Natural killer cell treated with Interleukin-12 subunit alpha and Interleukin-12 subunit beta and Interleukin-15 and Interleukin-18, amount 100 ng/mL, for 72 hours (primary cell): ENCODE measurements around the gene SBSN. TPM values are rescaled to one million over a fixed set of nuclear protein-coding genes. Genes with fewer than 3 reads are reported as not detected.
A peak's percentile ranks its signal among the peaks of the same experiment; 100 is the strongest.

Source experiments
- ATAC-seq, 2 donors: fragments of 150-1000 bp; cut with Tn5 transposase in 1 of 2; sonication (Bioruptor Pico), chemical (Tn5 transposase) in 1 of 2; 2 replicates each; pipeline ENCODE4 v1.10.0; 2021
- DNase-seq: peaks from one replicate; pipeline ENCODE4 v3.0.0; 2022; ENCODE audit warnings: low spot score
- H3K27ac Mint-ChIP-seq, 2 donors: 1 replicate in 1 of 2; 2 replicates in 1 of 2; pipeline ENCODE4 v1.8.0; 2022; ENCODE audit warnings: mixed read lengths in 2 of 2, mild to moderate bottlenecking in 1 of 2, moderate library complexity in 1 of 2
- H3K27me3 Mint-ChIP-seq, 2 donors: 1 replicate in 1 of 2; 2 replicates in 1 of 2; pipeline ENCODE4 v1.8.0; 2022; ENCODE audit warnings: mixed read lengths in 2 of 2
- H3K36me3 Mint-ChIP-seq: one replicate; pipeline ENCODE4 v1.8.0; 2022; ENCODE audit warnings: mixed read lengths
- H3K4me1 Mint-ChIP-seq, 2 donors: 1 replicate in 1 of 2; 2 replicates in 1 of 2; pipeline ENCODE4 v1.8.0; 2022; ENCODE audit warnings: low read depth in 2 of 2, mixed read lengths in 2 of 2, mild to moderate bottlenecking in 1 of 2
- H3K4me3 Mint-ChIP-seq: one replicate; pipeline ENCODE4 v1.8.0; 2022; ENCODE audit warnings: mixed read lengths
- H3K9me3 Mint-ChIP-seq: 2 replicates; pipeline ENCODE4 v1.8.0; 2022; ENCODE audit warnings: mixed read lengths
- total RNA-seq, 2 donors: library from RNA; stranded (reverse); gene quantifications; one replicate each; pipeline ENCODE4 v1.2.3, GENCODE V29; 2022

Gene SBSN
- total RNA-seq, 2 donors from 2014 or later, result not detected

GRCh38 chr19:35558400-35559280 is 30.5 kb upstream of the SBSN start:
- peaks cover 6 to 18% of the 10 kb centered on the region in 2 donors for H3K4me1 Mint-ChIP-seq
- H3K4me3 Mint-ChIP-seq, result no peak overlapping the region
- H3K36me3 Mint-ChIP-seq, result peaks cover 5% of the 10 kb centered on the region
- H3K27ac Mint-ChIP-seq, result no peak overlapping the region
- no peaks in the 10 kb centered on the region for H3K9me3 Mint-ChIP-seq
- ATAC-seq, result no peak
- peak; percentile 55 for DNase-seq
- H3K27me3 Mint-ChIP-seq, result peaks cover 31 to 57% of the 10 kb centered on the region in 2 donors

GRCh38 chr19:35557539-35558399 is 29.7 kb upstream of the SBSN start:
- DNase-seq (peak; percentile 71), ATAC-seq (peak; percentile 40 to 74)
- no peaks in the 10 kb centered on the region for H3K9me3 Mint-ChIP-seq
- H3K4me3 Mint-ChIP-seq, result peak overlapping the region; percentile 69
- H3K27me3 Mint-ChIP-seq, result peaks cover 34 to 54% of the 10 kb centered on the region in 2 donors
- H3K4me1 Mint-ChIP-seq, result peaks cover 6 to 18% of the 10 kb centered on the region in 2 donors
- no peak overlapping the region for H3K27ac Mint-ChIP-seq
- peaks cover 5% of the 10 kb centered on the region for H3K36me3 Mint-ChIP-seq

- peaks cover 31 to 47% of the 10 kb centered on the region in 2 donors for H3K27me3 Mint-ChIP-seq
- peak overlapping the region; percentile 69 for H3K4me3 Mint-ChIP-seq
- no peaks in the 10 kb centered on the region for H3K9me3 Mint-ChIP-seq
- DNase-seq (peak; percentile 16), ATAC-seq (no peak)
- H3K36me3 Mint-ChIP-seq, result peaks cover 5% of the 10 kb centered on the region
- no peak overlapping the region for H3K27ac Mint-ChIP-seq
- H3K4me1 Mint-ChIP-seq, result peaks cover 6 to 18% of the 10 kb centered on the region in 2 donors
Measured at GRCh38 chr19:35556846-35557538, 28.9 kb upstream of the SBSN start.

DNA sequence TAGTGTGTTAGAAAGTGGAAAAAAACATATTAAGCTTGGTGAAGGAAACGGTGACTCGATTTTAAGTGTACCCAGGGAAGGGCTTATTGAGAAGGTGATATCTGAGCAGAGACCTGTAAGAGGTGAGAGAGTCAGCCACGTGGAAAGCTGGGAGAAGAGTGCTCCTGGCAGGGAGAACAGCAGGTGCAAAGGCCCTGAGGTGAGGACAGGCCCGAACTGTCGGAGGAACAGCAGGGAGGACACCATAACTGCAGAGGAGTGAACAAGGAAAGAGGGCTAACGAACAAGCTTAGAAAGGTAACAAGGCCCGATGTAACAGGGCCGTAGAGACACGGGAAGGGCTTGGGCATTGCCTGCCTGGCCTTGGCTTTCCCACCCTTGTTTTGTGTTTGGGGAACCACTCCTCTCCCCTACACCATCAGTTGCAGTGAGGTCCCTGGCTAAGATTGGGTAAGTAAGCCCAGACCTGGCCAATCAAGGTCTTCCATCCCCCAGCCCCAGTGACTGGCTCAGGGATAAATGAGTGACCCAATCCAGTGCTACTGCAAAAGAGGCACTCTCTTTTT is 28.0 kb upstream of the SBSN start:
- ATAC-seq, result no peak
- Mint-ChIP-seq H3K36me3 (peaks cover 5% of the 10 kb centered on the region), H3K4me3 (peak overlapping the region; percentile 19), H3K4me1 (peaks cover 6 to 18% of the 10 kb centered on the region in 2 donors), H3K27me3 (peaks cover 26 to 38% of the 10 kb centered on the region in 2 donors), H3K9me3 (no peaks in the 10 kb centered on the region), H3K27ac (no peak overlapping the region)
- DNase-seq, result peak; percentile 55

GRCh38 chr19:35555301-35556005 is 27.3 kb upstream of the SBSN start:
- H3K27ac Mint-ChIP-seq, result no peak overlapping the region
- no peak for ATAC-seq
- H3K27me3 Mint-ChIP-seq, result peaks cover 23 to 32% of the 10 kb centered on the region in 2 donors

GRCh38 chr19:35554076-35554475 is 26.0 kb upstream of the SBSN start:
- ATAC-seq (no peak), DNase-seq (no peak)
- peaks cover 10 to 13% of the 10 kb centered on the region in 2 donors for H3K4me1 Mint-ChIP-seq
- peaks cover 15 to 19% of the 10 kb centered on the region in 2 donors for H3K27me3 Mint-ChIP-seq
- H3K27ac Mint-ChIP-seq, result no peak overlapping the region
- no peak overlapping the region for H3K4me3 Mint-ChIP-seq
- no peaks in the 10 kb centered on the region for H3K9me3 Mint-ChIP-seq
- peaks cover 5% of the 10 kb centered on the region for H3K36me3 Mint-ChIP-seq

More at GRCh38 chr19:35555301-35556005, 27.3 kb upstream of the SBSN start:
- Mint-ChIP-seq H3K9me3 (no peaks in the 10 kb centered on the region), H3K4me3 (no peak overlapping the region), H3K36me3 (peaks cover 5% of the 10 kb centered on the region), H3K4me1 (peaks cover 6 to 18% of the 10 kb centered on the region in 2 donors)
- DNase-seq, result peak; percentile 50

- Mint-ChIP-seq H3K4me3 (no peak overlapping the region), H3K27ac (no peak overlapping the region), H3K4me1 (peaks cover 12 to 17% of the 10 kb centered on the region in 2 donors), H3K36me3 (peaks cover 5% of the 10 kb centered on the region), H3K9me3 (no peaks in the 10 kb centered on the region), H3K27me3 (peaks cover 15 to 19% of the 10 kb centered on the region in 2 donors)
- DNase-seq (no peak), ATAC-seq (no peak)
Measured at GRCh38 chr19:35553385-35554000, 25.4 kb upstream of the SBSN start.

DNA sequence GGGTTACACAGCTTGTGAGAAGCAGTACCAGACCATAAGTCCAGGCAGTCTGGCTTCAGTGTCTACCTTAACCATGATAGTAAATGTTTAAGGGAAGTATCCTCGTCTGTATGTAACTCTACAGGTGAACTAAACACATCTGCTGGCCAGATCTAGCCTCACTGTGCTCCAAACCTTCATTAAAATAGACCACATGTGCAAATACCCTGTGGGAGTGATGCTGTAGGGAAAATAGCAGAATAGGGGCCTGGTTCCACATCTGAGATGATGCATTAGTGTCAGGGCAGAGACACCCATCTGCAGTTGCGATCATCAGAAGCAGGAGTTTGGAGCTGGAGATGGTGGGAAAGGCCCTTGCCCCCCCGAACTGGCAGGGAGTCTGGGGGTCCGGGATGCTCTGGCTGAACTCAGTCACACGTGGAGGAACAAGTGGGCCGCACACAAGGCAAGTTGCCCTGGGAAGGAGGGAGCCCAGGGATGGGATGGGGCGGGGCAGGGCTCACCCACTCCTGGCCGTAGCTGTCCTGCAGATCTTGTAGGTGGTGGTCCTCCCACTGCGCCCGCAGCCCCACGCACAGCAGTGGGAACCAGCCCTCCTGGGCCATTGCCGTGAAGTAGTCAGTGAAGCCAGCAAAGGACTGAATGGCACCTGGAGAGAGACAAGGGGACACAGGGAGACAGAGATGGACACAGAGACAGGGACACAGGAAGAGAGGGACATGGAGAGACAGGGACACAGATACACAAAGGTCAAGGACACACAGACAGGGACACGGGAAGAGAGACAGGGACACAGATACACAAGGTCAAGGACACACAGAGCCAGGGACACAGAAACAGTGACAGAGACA is 24.6 kb upstream of the SBSN start:
- no peak overlapping the region for H3K27ac Mint-ChIP-seq
- DNase-seq (no peak), ATAC-seq (no peak)
- H3K27me3 Mint-ChIP-seq, result peaks cover 15 to 19% of the 10 kb centered on the region in 2 donors
- H3K36me3 Mint-ChIP-seq, result peaks cover 5% of the 10 kb centered on the region
- H3K4me1 Mint-ChIP-seq, result peaks cover 12 to 15% of the 10 kb centered on the region in 2 donors
- no peak overlapping the region for H3K4me3 Mint-ChIP-seq
- no peaks in the 10 kb centered on the region for H3K9me3 Mint-ChIP-seq

GRCh38 chr19:35551091-35551810 is 23.1 kb upstream of the SBSN start:
- Mint-ChIP-seq H3K9me3 (no peaks in the 10 kb centered on the region), H3K27ac (no peak overlapping the region), H3K27me3 (peaks cover 8 to 11% of the 10 kb centered on the region in 2 donors), H3K36me3 (no peaks in the 10 kb centered on the region), H3K4me3 (no peak overlapping the region), H3K4me1 (peaks cover 17 to 19% of the 10 kb centered on the region in 2 donors)
- no peak for ATAC-seq
- no peak for DNase-seq

DNA sequence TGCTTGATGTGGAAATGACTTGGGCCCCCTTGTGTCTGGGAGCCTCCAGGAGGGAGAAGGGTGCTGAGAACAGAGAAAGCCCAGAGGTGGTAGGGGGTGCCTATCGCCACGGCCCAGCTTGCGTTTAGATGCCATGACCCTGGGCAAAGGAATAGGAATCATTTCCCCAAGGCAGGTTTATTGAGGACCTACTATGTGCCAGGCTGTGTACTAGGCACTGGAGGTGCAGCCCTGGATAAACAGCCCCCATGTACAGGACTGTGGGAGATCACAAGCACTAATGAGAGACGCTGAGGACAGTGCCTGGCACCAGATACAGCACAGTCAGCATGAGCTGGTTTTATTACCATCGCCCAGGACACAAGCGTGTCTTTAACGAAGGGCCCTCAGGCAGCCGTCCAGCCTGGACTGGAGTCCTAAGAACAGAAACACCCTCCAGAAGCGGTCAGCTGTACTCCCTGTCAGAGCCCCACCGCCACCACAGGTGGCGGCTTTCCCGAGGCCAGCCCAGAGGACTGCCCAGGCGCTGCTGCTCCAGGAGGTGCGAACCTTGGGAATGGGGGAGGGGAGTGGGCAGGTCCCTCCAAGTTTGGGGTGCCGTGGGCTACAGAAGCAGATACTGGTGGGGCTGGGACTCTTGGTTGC is 21.9 kb upstream of the SBSN start:
- ATAC-seq (no peak), DNase-seq (no peak)
- Mint-ChIP-seq H3K27me3 (peaks cover 0 to 11% of the 10 kb centered on the region in 2 donors), H3K9me3 (no peaks in the 10 kb centered on the region), H3K4me1 (peaks cover 20 to 23% of the 10 kb centered on the region in 2 donors), H3K4me3 (no peak overlapping the region), H3K27ac (no peak overlapping the region), H3K36me3 (no peaks in the 10 kb centered on the region)
